ENCODE results near the gene EGFL6.
"Not testable (repeated sequence)": the region's sequence is repeated elsewhere in the genome, so short reads cannot be mapped to it uniquely, and the experiment has no call there.

The EGFL6 gene

DNA sequence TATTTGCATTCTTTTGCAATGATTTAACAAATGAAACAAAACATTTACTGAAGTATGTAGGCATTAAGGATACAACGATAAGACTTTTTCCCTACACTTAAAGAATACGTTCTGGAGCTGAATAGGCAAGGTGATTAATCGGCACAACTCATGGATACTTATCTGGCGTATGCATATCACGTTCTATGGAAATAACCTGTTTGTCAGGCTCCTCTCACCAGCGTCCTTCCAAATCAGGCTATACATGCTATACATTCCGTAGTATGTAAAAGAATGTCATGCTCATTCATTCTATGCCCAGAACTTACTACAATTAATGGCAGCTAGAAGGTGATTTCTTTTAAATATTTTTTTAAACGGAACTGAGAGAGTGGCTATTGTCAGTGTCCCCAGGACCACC, 57.9 kb downstream of the EGFL6 start:
- in situ Hi-C loops (cut with MboI; ENCODE audit: low pct_unique_long_range_greater_than_20kb, low sequenced_read_pairs, unreplicated experiment): no loop called here
- no peak for DNase-seq (ENCODE audit: low spot score)
- TF ChIP-seq, protein P1, sequence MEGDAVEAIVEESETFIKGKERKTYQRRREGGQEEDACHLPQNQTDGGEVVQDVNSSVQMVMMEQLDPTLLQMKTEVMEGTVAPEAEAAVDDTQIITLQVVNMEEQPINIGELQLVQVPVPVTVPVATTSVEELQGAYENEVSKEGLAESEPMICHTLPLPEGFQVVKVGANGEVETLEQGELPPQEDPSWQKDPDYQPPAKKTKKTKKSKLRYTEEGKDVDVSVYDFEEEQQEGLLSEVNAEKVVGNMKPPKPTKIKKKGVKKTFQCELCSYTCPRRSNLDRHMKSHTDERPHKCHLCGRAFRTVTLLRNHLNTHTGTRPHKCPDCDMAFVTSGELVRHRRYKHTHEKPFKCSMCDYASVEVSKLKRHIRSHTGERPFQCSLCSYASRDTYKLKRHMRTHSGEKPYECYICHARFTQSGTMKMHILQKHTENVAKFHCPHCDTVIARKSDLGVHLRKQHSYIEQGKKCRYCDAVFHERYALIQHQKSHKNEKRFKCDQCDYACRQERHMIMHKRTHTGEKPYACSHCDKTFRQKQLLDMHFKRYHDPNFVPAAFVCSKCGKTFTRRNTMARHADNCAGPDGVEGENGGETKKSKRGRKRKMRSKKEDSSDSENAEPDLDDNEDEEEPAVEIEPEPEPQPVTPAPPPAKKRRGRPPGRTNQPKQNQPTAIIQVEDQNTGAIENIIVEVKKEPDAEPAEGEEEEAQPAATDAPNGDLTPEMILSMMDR (IDR thresholded peaks at IDR 0.05; ENCODE audit: extremely low read depth, insufficient read depth, missing control alignments): no peak

DNA sequence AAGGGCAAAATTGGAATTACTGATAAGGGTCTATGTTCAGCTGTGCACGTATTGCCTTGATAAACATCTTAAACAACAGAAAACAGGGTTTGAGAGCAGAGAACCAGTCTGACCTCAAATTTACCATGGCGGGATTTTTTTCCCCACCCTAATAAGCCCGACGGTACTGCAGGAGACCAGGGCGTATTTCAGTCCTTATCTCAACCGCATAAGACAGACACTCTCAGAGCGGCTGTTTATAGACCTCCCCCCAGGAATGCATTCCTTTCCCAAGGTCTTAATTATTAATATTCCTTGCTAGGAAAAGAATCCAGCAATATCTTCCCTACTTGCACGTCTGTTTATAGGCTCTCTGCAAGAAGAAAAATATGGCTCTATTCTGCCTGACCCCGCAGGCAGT, 67.8 kb downstream of the EGFL6 start:
- DNase-seq (ENCODE audit: low spot score); in situ Hi-C loops (cut with MboI; ENCODE audit: low pct_unique_long_range_greater_than_20kb, low sequenced_read_pairs, unreplicated experiment): not testable (repeated sequence)

DNA sequence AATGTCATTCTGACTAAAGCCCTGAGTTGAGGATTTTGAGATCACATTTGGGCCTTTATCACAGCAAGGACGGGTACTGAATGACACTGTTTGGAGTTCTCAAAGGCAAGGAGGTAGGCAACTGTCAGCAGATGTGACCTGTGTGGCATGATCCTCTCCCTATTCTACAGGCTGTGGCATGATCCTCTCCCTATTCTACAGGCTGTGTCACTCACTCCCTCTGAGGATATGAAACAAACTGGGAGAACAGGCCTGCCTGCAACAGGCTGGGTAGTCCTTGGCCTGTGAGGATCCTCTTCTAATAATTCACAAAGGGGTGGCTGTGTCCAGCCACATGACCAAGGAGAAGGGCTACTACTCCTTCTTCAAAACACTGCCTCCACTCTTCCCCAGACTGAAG, 68.6 kb downstream of the EGFL6 start:
- DNase-seq (ENCODE audit: low spot score): no peak
- TF ChIP-seq, protein P1 (IDR thresholded peaks at IDR 0.05; ENCODE audit: extremely low read depth, insufficient read depth, missing control alignments): no peak
- in situ Hi-C loops (cut with MboI; ENCODE audit: low pct_unique_long_range_greater_than_20kb, low sequenced_read_pairs, unreplicated experiment): no loop called here

DNA sequence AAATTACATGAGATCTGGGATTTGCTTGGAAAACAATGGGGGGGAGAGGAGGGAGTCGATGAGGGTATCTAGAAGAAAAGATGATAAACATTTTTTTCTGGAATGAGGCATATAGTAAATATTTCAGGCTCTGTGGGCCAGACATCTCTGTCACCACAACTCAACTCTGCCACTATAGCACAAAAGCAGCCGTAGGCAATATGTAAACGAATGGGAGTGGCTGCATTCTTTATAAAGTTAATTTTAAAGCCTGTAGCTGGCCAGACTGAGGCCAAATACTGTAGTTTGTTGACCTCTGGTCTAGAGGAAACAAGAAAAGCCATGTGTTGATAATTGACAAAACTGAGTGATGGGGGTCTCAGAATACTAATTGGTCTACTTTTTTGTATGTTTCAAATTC, 69.4 kb downstream of the EGFL6 start:
- DNase-seq (ENCODE audit: low spot score): no peak
- in situ Hi-C loops (cut with MboI; ENCODE audit: low pct_unique_long_range_greater_than_20kb, low sequenced_read_pairs, unreplicated experiment): no loop called here
- TF ChIP-seq, protein P1 (IDR thresholded peaks at IDR 0.05; ENCODE audit: extremely low read depth, insufficient read depth, missing control alignments): no peak

DNA sequence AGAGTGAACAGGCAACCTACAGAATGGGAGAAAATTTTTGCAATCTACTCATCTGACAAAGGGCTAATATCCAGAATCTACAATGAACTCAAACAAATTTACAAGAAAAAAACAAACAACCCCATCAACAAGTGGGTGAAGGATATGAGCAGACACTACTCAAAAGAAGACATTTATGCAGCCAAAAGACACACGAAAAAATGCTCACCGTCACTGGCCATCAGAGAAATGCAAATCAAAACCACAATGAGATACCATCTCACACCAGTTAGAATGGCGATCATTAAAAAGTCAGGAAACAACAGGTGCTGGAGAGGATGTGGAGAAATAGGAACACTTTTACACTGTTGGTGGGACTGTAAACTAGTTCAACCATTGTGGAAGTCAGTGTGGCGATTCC, 72.3 kb downstream of the EGFL6 start:
- DNase-seq (ENCODE audit: low spot score); in situ Hi-C loops (cut with MboI; ENCODE audit: low pct_unique_long_range_greater_than_20kb, low sequenced_read_pairs, unreplicated experiment): not testable (repeated sequence)

DNA sequence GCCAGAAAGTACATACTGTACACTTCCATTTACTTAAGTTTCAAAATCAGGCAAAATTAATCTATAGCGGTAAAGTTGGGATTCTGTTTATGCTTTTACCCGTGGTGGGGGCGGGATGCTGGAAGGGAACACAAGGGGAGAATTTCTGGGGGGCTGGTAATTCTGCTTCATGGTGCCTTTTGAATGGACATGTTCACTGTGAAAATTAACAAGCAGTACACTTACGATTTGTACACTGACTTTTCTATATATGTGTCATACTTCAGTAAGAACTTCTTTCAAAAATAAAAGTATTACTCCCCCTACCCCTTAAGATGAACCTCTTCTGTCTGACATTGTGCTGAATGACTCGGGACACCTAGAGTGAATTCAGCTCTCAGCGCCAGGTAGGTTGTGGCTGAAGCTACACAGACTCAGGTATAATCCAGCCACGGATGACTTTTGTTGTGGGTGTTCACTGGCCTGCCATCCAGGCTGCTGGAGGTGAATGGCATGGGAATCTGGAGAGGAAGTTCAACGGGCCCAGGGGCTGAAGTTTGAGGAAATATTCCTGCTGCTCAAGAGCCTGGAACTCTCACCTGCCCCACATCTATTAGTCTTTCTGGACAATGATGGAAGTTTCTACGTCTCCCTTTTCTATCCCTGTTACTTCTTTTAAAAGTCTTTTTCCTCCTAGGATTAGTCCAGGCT, 76.2 kb downstream of the EGFL6 start:
- DNase-seq (ENCODE audit: low spot score): no peak
- in situ Hi-C loops (cut with MboI; ENCODE audit: low pct_unique_long_range_greater_than_20kb, low sequenced_read_pairs, unreplicated experiment): no loop called here
- TF ChIP-seq, protein P1 (IDR thresholded peaks at IDR 0.05; ENCODE audit: extremely low read depth, insufficient read depth, missing control alignments): no peak

DNA sequence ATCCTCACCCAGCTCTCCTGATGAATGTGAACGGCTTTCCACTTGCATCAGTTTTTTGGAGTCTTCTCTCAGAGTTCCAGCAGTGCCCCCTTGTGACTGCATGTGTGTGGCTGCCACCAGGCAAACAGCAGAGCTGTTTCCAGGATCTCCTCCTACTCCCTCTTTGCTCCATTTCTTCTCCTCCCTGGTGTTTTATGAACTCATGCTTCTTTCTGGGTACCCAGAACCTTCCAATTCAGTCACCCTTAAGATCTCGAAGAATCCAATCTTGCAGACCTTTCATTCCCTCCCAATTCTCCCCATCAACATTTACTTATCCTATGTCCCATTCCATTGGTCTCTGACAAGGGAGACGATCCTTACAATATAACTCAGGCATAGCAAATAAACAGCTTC, 76.8 kb downstream of the EGFL6 start:
- TF ChIP-seq, protein P1 (IDR thresholded peaks at IDR 0.05; ENCODE audit: extremely low read depth, insufficient read depth, missing control alignments): peak; percentile 76
- peak; percentile 28 for DNase-seq (ENCODE audit: low spot score)
- in situ Hi-C loops (cut with MboI; ENCODE audit: low pct_unique_long_range_greater_than_20kb, low sequenced_read_pairs, unreplicated experiment): no loop called here

DNA sequence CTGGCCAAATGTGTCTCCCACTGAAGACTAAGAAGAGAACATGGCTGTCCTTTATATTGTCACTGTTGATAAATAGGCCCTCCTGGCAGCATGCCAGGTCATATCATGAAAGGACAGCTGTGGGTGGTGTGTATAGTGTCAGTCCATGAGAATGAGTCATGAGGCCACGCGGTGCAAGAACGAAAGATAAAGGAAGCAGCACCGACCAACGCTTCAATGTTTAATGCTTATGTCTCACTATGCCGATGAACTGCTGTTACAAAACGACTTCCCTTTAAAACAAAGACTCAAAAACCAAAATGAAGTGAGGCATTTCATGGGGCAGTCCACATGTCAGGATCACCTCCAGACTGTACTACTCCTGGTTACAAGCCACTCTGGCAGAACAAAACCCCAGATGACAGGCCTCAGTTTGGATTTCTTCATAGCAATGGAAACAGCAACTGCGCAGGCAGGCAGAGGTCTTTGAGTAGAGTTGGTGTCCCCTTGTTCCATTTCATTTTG, 78.4 kb downstream of the EGFL6 start:
- no peak for DNase-seq (ENCODE audit: low spot score)
- in situ Hi-C loops (cut with MboI; ENCODE audit: low pct_unique_long_range_greater_than_20kb, low sequenced_read_pairs, unreplicated experiment): no loop called here

DNA sequence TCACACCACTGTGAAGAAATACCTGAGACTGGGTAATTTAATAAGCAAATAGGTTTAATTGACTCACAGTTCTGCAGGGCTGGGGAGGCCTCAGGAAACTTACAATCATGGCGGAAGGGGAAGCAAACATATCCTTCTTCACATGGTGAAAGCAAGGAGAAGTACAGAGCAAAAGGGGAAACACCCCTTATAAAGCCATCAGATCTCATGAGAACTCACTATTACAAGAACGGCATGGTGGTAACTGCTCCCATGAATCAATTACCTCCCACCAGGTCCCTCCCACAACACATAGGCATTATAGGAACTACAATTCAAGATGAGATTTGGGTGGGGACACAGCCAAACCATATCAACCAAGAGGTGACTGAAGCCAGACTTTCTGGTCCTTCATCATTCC, 78.9 kb downstream of the EGFL6 start:
- DNase-seq (ENCODE audit: low spot score); in situ Hi-C loops (cut with MboI; ENCODE audit: low pct_unique_long_range_greater_than_20kb, low sequenced_read_pairs, unreplicated experiment): not testable (repeated sequence)

More for the DNA sequence above, 78.4 kb downstream of the EGFL6 start:
- TF ChIP-seq, protein P1 (IDR thresholded peaks at IDR 0.05; ENCODE audit: extremely low read depth, insufficient read depth, missing control alignments): no peak

Data from GM13977 (cell line).